HG03575 (cell line): ENCODE data around the gene PRKCG.
"Not testable (repeated sequence)": the region's sequence is repeated elsewhere in the genome, so short reads cannot be mapped to it uniquely, and the experiment has no call there.

ENCODE experiments used
- ATAC-seq: cut with Tn5 transposase; IDR thresholded peaks from one replicate; pipeline ENCODE4 v1.9.1; 2021; ENCODE audit not compliant: unreplicated experiment, insufficient number of reproducible peaks, low FRiP score; ENCODE audit errors: extremely low read depth

The PRKCG gene

DNA sequence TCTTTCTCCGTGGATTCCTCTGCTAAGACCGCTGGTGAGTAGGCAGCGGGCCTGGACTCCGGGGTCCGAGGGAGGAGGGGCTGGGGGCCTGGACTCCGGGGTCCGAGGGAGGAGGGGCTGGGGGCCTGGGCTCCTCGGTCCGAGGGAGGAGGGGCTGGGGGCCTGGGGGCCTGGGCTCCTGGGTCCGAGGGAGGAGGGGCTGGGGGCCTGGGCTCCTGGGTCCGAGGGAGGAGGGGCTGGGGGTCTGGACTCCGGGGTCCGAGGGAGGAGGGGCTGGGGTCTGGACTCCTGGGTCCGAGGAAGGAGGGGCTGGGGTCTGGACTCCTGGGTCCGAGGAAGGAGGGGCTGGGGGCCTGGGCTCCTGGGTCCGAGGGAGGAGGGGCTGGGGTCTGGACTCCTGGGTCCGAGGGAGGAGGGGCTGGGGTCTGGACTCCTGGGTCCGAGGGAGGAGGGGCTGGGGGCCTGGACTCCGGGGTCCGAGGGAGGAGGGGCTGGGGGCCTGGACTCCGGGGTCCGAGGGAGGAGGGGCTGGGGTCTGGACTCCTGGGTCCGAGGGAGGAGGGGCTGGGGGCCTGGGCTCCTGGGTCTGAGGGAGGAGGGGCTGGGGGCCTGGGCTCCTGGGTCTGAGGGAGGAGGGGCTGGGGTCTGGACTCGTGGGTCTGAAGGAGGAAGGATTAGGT lies 12.1 kb upstream of the PRKCG start:
- not testable (repeated sequence) for ATAC-seq

DNA sequence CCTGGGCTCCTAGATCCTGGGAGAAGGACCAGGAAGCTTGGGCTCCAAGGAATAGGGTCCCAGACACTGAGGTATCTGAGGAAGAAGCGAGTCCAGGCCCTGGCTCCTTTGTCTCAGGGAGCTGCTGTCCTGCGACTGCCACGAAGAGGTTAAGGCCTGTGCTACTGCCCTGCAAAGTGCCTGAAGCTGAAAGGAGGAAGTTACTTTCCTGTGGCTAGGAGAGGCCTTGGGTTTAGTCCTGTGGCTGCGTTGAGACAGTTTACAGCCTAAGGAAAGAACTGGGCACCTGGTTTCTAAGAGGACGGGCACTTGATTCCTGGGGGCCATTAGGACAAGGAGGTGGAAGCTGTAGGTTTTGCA lies 11.5 kb upstream of the PRKCG start:
- no peak for ATAC-seq

- ATAC-seq: no peak
Observed at GRCh38 chr19:53871454-53871853, 10.5 kb upstream of the PRKCG start.

DNA sequence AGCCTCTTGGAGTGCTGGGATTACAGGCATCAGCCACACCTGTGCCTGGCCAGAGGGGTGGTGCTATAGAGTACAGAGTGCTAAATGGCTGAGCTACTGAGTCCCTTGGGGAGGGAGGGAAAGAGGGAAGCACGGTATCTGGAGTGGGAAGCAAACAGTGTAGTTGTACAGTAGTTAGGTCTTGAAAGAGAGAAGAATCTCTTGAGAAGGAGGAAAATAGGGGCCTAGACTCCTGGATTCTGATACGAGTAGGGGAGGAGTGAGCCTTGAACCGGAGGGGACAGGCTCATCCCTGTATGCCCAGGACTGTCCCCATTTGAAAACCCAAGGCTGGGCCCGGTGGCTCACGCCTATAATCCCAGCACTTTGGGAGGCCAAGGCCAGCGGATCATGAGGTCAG lies 9.2 kb upstream of the PRKCG start:
- ATAC-seq: no peak

DNA sequence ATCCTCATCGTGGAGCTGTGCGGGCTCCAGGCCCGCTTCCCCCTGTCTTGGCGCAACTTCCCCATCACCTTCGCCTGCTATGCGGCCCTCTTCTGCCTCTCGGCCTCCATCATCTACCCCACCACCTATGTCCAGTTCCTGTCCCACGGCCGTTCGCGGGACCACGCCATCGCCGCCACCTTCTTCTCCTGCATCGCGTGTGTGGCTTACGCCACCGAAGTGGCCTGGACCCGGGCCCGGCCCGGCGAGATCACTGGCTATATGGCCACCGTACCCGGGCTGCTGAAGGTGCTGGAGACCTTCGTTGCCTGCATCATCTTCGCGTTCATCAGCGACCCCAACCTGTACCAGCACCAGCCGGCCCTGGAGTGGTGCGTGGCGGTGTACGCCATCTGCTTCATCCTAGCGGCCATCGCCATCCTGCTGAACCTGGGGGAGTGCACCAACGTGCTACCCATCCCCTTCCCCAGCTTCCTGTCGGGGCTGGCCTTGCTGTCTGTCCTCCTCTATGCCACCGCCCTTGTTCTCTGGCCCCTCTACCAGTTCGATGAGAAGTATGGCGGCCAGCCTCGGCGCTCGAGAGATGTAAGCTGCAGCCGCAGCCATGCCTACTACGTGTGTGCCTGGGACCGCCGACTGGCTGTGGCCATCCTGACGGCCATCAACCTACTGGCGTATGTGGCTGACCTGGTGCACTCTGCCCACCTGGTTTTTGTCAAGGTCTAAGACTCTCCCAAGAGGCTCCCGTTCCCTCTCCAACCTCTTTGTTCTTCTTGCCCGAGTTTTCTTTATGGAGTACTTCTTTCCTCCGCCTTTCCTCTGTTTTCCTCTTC lies 8.0 kb upstream of the PRKCG start:
- ATAC-seq: no peak

DNA sequence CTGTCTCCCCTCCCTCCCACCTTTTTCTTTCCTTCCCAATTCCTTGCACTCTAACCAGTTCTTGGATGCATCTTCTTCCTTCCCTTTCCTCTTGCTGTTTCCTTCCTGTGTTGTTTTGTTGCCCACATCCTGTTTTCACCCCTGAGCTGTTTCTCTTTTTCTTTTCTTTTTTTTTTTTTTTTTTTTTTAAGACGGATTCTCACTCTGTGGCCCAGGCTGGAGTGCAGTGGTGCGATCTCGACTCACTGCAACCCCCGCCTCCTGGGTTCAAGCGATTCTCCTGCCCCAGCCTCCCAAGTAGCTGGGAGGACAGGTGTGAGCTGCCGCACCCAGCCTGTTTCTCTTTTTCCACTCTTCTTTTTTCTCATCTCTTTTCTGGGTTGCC lies 7.4 kb upstream of the PRKCG start:
- ATAC-seq: no peak

DNA sequence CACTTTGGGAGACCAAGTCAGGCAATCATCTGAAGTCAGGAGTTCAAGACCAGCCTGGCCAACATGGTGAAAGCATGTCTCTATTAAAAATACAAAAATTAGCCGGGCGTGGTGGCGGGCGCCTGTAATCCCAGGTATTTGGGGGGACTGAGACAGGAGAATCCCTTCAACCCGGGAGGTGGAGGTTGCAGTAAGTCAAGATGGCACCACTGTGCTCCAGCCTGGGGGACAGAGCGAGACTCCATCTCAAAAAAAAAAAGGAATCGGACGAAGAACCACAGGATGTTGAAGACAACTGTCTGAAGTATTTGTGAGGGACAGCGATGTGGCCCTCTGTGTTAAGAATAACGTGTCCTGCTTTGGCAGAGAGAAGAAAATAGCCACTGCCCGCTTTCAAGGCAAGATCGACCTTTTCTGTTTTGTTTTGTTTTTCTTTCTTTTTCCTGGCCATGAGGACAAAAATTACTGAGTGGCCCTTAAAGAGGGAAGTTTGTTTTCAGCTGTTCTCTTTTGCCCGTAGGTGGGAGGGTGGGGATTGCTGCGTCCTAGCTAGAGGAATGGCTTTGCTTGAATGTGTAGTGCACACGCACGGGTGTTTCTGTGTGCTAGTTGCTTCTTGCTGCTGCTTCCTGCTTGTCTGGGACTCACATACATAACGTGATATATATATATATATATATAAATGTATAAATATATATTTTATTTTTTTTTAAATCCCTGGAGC lies 6.2 kb upstream of the PRKCG start:
- no peak for ATAC-seq

DNA sequence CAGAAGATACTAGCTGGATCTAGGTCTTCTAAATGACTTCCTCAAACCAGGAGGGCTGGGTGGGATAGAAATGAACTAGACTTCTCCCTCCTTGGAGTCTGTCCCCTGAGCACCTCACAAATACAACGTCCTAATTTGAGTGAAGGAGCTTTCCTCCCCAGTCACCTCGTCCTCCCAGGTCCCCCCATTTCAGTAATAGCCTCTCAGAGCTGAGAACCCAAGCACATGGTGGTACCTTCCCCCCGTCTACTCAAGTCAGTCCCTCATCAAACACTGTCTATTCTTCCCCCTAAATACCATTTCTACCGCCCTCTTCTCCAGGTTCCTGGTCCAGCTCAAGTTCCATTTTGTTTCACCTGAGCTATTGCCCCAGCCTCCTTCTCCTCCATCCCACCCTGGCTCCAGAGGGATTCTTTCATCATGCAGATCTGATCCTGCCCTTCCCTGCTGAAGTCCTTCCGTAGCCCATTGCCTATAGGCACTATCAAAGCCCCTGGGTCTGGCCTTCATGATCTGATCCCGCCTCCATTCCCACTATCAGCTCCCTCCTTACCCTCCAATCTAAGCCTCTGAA lies 5.3 kb upstream of the PRKCG start:
- no peak for ATAC-seq

GRCh38 chr19:53877361-53877766 lies 4.6 kb upstream of the PRKCG start:
- no peak for ATAC-seq

DNA sequence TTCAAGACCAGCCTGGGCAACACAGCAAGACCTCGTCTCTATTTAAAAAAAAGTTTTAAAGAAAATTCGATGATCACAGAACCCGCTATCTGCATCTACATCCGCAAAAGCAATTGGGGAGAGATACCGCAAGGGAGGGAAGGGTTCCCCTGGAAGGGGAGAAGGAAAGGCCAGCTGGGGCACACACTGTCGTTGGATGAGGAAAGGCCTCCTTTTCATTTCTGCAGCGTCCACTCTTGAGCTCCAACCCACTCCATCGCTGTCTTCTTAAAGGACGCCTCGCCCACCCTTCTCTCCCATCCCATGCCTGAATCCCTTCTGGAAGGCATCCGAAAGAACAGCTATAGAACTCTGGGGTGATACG lies 3.2 kb upstream of the PRKCG start:
- ATAC-seq: no peak

GRCh38 chr19:53879140-53880081 lies 2.6 kb upstream of the PRKCG start:
- ATAC-seq: no peak

- ATAC-seq: no peak
Observed at GRCh38 chr19:53880711-53881481, 1.1 kb upstream of the PRKCG start.

DNA sequence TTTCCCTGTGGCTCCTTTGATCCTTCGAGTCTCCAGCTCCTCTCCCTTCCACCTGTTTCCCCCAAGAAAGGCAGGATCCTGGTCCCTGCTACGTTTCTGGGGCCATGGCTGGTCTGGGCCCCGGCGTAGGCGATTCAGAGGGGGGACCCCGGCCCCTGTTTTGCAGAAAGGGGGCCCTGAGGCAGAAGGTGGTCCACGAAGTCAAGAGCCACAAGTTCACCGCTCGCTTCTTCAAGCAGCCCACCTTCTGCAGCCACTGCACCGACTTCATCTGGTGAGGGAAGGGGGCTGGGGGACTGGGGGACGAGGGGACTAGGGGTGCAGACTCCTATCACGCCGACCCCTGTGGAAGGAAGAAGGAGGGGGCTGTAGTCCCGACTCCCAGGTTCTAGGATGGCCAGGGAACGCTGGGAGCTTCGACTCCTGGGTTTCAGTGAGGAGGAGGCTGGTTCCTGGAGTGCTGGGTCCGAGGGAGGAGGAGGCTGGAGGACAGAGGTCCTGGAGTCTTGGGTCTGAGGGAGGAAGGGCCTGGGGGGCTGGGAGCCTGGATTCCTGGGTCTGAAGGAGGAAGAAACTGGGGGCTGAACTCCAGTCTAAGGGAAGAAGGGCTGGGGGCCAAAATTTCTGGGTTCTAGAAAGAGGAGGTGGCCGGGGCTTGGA lies 524 bp downstream of the PRKCG start:
- ATAC-seq: no peak

GRCh38 chr19:53883231-53883661 lies 1.2 kb downstream of the PRKCG start:
- no peak for ATAC-seq

GRCh38 chr19:53883741-53884140 lies 1.7 kb downstream of the PRKCG start:
- no peak for ATAC-seq

DNA sequence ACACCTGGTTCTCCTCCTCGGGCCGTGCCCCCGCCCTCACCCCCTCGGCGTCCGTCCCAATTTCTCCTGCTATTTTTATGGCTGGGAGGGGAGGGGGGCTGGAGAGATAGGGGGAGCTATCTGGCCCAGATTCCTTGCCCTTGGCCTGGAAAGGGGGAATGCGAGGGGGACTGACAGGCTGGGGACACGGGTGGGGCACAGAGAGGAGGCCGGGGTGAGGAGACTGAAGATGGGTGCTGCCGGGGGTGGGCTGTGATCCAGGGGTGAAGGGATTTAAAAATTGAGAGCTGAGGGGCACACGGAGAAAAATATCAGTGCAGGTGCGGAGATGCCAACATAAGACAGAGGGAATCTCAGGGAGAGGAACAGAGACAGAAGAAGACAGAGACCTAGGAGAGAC lies 2.3 kb downstream of the PRKCG start:
- no peak for ATAC-seq

- ATAC-seq: no peak
Observed at GRCh38 chr19:53885036-53885435, 3.0 kb downstream of the PRKCG start.
